HG02759 (cell line): ENCODE results near the gene GRM8.
"Not testable (repeated sequence)": the region's sequence is repeated elsewhere in the genome, so short reads cannot be mapped to it uniquely, and the experiment has no call there.

Experiments
- ATAC-seq: cut with Tn5 transposase; IDR thresholded peaks from one replicate; pipeline ENCODE4 v1.9.1; 2021; ENCODE audit warnings: mild to moderate bottlenecking, moderate library complexity; ENCODE audit not compliant: unreplicated experiment

GRM8 gene

GRCh38 chr7:126686474-126686873, 566.3 kb downstream of the GRM8 start:
- ATAC-seq, result no peak

- no peak for ATAC-seq
Measured at GRCh38 chr7:126685596-126685995, 567.1 kb downstream of the GRM8 start.

- no peak for ATAC-seq
Measured at GRCh38 chr7:126685018-126685573, 567.6 kb downstream of the GRM8 start.

GRCh38 chr7:126682176-126682575, 570.6 kb downstream of the GRM8 start:
- no peak for ATAC-seq

- ATAC-seq, result not testable (repeated sequence)
Measured at GRCh38 chr7:126668762-126669161, 584.0 kb downstream of the GRM8 start.

- ATAC-seq, result no peak
Measured at GRCh38 chr7:126668367-126668752, 584.4 kb downstream of the GRM8 start.

- no peak for ATAC-seq
Measured at GRCh38 chr7:126667742-126668366, 584.9 kb downstream of the GRM8 start.

- no peak for ATAC-seq
Measured at GRCh38 chr7:126662856-126663255, 589.9 kb downstream of the GRM8 start.

GRCh38 chr7:126659124-126659523, 593.6 kb downstream of the GRM8 start:
- peak; percentile 57 for ATAC-seq

- peak; percentile 27 for ATAC-seq
Measured at GRCh38 chr7:126658684-126659083, 594.1 kb downstream of the GRM8 start.

GRCh38 chr7:126657599-126658358, 595.0 kb downstream of the GRM8 start:
- peak; percentile 93 for ATAC-seq

GRCh38 chr7:126657137-126657536, 595.6 kb downstream of the GRM8 start:
- ATAC-seq, result peak; percentile 4

GRCh38 chr7:126656165-126656564, 596.6 kb downstream of the GRM8 start:
- ATAC-seq, result no peak

- no peak for ATAC-seq
Measured at GRCh38 chr7:126637538-126637937, 615.2 kb downstream of the GRM8 start.

GRCh38 chr7:126635545-126635944, 617.2 kb downstream of the GRM8 start:
- no peak for ATAC-seq

- no peak for ATAC-seq
Measured at GRCh38 chr7:126608339-126608776, 644.4 kb downstream of the GRM8 start.

- ATAC-seq, result no peak
Measured at GRCh38 chr7:126606331-126606730, 646.4 kb downstream of the GRM8 start.

- ATAC-seq, result no peak
Measured at GRCh38 chr7:126605553-126605952, 647.2 kb downstream of the GRM8 start.

- no peak for ATAC-seq
Measured at GRCh38 chr7:126605056-126605455, 647.7 kb downstream of the GRM8 start.

GRCh38 chr7:126589068-126589684, 663.6 kb downstream of the GRM8 start:
- no peak for ATAC-seq

- ATAC-seq, result no peak
Measured at GRCh38 chr7:126578338-126578737, 674.4 kb downstream of the GRM8 start.
